ENCODE data around the gene STAT5B.

- TF ChIP-seq CTCF (IDR thresholded peaks at IDR 0.05; ENCODE audit: insufficient read depth, low read length, poor library complexity, severe bottlenecking): no peak
- TF ChIP-seq EZH2phosphoT487 (conservative IDR thresholded peaks at IDR 0.05; ENCODE audit: low read length): no peak
These were observed 48.8 kb upstream of the STAT5B start for GRCh38 chr17:42325026-42325425.
